K562 (cell line): ENCODE data around the gene PLEKHO2. TPM values are rescaled to one million over a fixed set of nuclear protein-coding genes. Genes with fewer than 3 reads are reported as not detected.
A peak's percentile ranks its signal among the peaks of the same experiment; 100 is the strongest.

Experiments
- ATAC-seq: fragments of 200-7000 bp; cut with Tn5 transposase; 3 replicates; pipeline ENCODE4 v1.9.1; 2020; ENCODE audit warnings: moderate library complexity
- BruUV-seq: library from RNA; stranded (reverse); fragments of 400-500 nt; replicated peaks from 2 replicates; lab custom pipeline; 2021; lab: Mats Ljungman, UMichigan
- CTCF ChIA-PET: fragments of 300-600 bp; formaldehyde crosslinking; extraction: SDS; loops from one replicate; lab custom pipeline; 2021; ENCODE audit warnings: low intra/inter-chr PET ratio; lab: Yijun Ruan, JAX
- POLR2A ChIA-PET: fragments of 300-600, 350-650 bp; sonication (Branson Sonifier 250); formaldehyde crosslinking; extraction: SDS; loops from one replicate; lab custom pipeline; 2021; ENCODE audit warnings: antibody characterized with exemption, inconsistent platforms; lab: Yijun Ruan, JAX
- DNase-seq, 4 experiments: peaks; one replicate each; pipeline versions ENCODE4 v3.0.0 to v3.0.0-alpha.2; 2011 to 2018; ENCODE audit warnings: low spot score in 3 of 4, mixed read lengths in 3 of 4; ENCODE audit errors: extremely low read depth in 1 of 4
- FAIRE-seq: peaks from 2 replicates; lab custom pipeline; 2011; peaks lifted over from hg19 to GRCh38; lab: Jason Lieb, UNC
- H2AFZ ChIP-seq: 2 replicates; pipeline ENCODE4 v1.6.0; 2011; ENCODE audit warnings: low read depth, low read length, control low read depth, inconsistent platforms
- H3K27ac ChIP-seq: fragments of 200-600 bp; 3 replicates; pipeline ENCODE4 v1.8.0; 2011; ENCODE audit warnings: low read depth, mild to moderate bottlenecking, control low read depth, inconsistent platforms, low read length, moderate library complexity, mixed read lengths; ENCODE audit errors: extremely low read depth
- H3K27me3 ChIP-seq, 2 experiments: fragments of 300-600 bp in 1 of 2; 2 replicates in 1 of 2; 3 replicates in 1 of 2; pipeline versions ENCODE4 v1.6.0 to v1.8.0; 2011; ENCODE audit warnings: inconsistent platforms in 2 of 2, low read length in 2 of 2, mild to moderate bottlenecking in 1 of 2, mixed read lengths in 1 of 2, moderate library complexity in 1 of 2; ENCODE audit not compliant: control insufficient read depth in 2 of 2, insufficient read depth in 2 of 2
- H3K36me3 ChIP-seq: fragments of 300-600 bp; 3 replicates; pipeline ENCODE4 v1.8.0; 2011; ENCODE audit warnings: mild to moderate bottlenecking, low read length, inconsistent platforms; ENCODE audit not compliant: control insufficient read depth, insufficient read depth
- H3K4me1 ChIP-seq, 2 experiments: fragments of 200-600 bp in 1 of 2; replicated peaks in 1 of 2; 2 replicates in 1 of 2; 3 replicates in 1 of 2; pipeline versions ENCODE4 v1.5.1 to v1.8.0; 2011; ENCODE audit warnings: inconsistent platforms in 2 of 2, low read length in 2 of 2, mild to moderate bottlenecking in 1 of 2, mixed read lengths in 1 of 2, moderate library complexity in 1 of 2; ENCODE audit not compliant: control insufficient read depth in 2 of 2, insufficient read depth in 2 of 2
- H3K4me2 ChIP-seq: 2 replicates; pipeline ENCODE4 v1.6.1; 2011; ENCODE audit warnings: low read length, control low read depth, inconsistent platforms, mixed read lengths; ENCODE audit not compliant: insufficient read depth
- H3K4me3 ChIP-seq: fragments of 200-600 bp; sonication (generic), shearing (Covaris generic); 2 replicates; pipeline ENCODE4 v1.5.1; 2016; ENCODE audit warnings: control low read depth, inconsistent platforms
- H3K79me2 ChIP-seq: fragments of 200-600 bp; 3 replicates; pipeline ENCODE4 v1.8.0; 2011; ENCODE audit warnings: low read length, inconsistent platforms; ENCODE audit not compliant: control insufficient read depth, insufficient read depth
- H3K9ac ChIP-seq, 2 experiments: 2 replicates each; pipeline versions ENCODE4 v1.6.0 to v1.6.1; 2011; ENCODE audit warnings: low read depth in 2 of 2, low read length in 2 of 2, control low read depth in 1 of 2, inconsistent platforms in 1 of 2, mild to moderate bottlenecking in 1 of 2, mixed read lengths in 1 of 2; ENCODE audit not compliant: insufficient read depth in 1 of 2
- H3K9me1 ChIP-seq: one replicate; pipeline ENCODE4 v1.6.0; 2011; ENCODE audit warnings: inconsistent platforms, mild to moderate bottlenecking, low read length, moderate library complexity; ENCODE audit not compliant: control insufficient read depth, insufficient read depth
- H3K9me3 ChIP-seq: replicated peaks from 2 replicates; pipeline ENCODE4 v1.5.1; 2011; ENCODE audit warnings: low read depth, low read length, inconsistent platforms; ENCODE audit not compliant: control insufficient read depth, insufficient read depth
- H4K20me1 ChIP-seq: replicated peaks from 2 replicates; pipeline ENCODE4 v1.6.1; 2011; ENCODE audit warnings: low read length, inconsistent platforms, mixed read lengths; ENCODE audit not compliant: control insufficient read depth, insufficient read depth
- ATF3 ChIP-seq, 2 experiments: fragments of 450-650 bp in 1 of 2; sonication (generic) in 1 of 2; formaldehyde crosslinking in 1 of 2; IDR thresholded peaks in 1 of 2; conservative IDR thresholded peaks in 1 of 2; 2 replicates each; pipeline versions ENCODE4 v1.6.1 to v1.8.1; 2016 to 2023; ENCODE audit warnings: mild to moderate bottlenecking in 2 of 2, moderate library complexity in 2 of 2, inconsistent platforms in 1 of 2, missing genetic modification reagents in 1 of 2
- ATF7 ChIP-seq: fragments of 450-650 bp; IDR thresholded peaks from 2 replicates; pipeline ENCODE4 v1.7.1; 2014; ENCODE audit warnings: mild to moderate bottlenecking, moderate library complexity
- IRF9 ChIP-seq: fragments of 450-650 bp; IDR thresholded peaks from 2 replicates; pipeline ENCODE4 v1.6.1; 2016; ENCODE audit warnings: missing biosample characterization, missing genetic modification characterization
- POLR2G ChIP-seq: fragments of 200-400 bp; formaldehyde crosslinking; IDR thresholded peaks from 2 replicates; pipeline ENCODE4 v1.6.1; 2017; ENCODE audit warnings: low read depth, mild to moderate bottlenecking, antibody characterized with exemption, low read length, moderate library complexity
- POLR2H ChIP-seq: IDR thresholded peaks from 2 replicates; pipeline ENCODE4 v1.6.1; 2016; ENCODE audit warnings: missing genetic modification characterization, low read depth, mild to moderate bottlenecking, control low read depth, missing compliant biosample characterization, moderate library complexity
- WGBS: fragments of 100-300 bp; shearing (Covaris generic); methylation state at CpG from one replicate; pipeline ENCODE4 v1.1.6; 2016; ENCODE audit warnings: low coverage, mixed read lengths; ENCODE audit not compliant: insufficient coverage; ENCODE audit errors: missing lambda C conversion rate; 5-methylcytosine and 5-hydroxymethylcytosine counted together
- in situ Hi-C: fragments of 300-500 bp; cut with MboI; formaldehyde crosslinking; loops from 4 replicates; pipeline ENCODE4 v1.15.0; 2018; ENCODE audit warnings: inconsistent platforms, mixed read lengths
- intact Hi-C: fragments of 100-400 bp; cut with micrococcal nuclease; formaldehyde crosslinking; loops from 2 replicates; pipeline ENCODE4 v1.14.2; 2022
- polyA plus RNA-seq, 8 experiments: library from polyadenylated mRNA; depleted of rRNA in 4 of 8; stranded (reverse) in 5 of 8; unstranded in 3 of 8; fragments of >200 nt; fragmentation: Nextera tagmentation in 2 of 8; fragmentation: Illumina TruSeq in 1 of 8; extraction: Ambion mirVana in 2 of 8; extraction: Trizol in 1 of 8; gene quantifications; 2 replicates each; pipeline versions ENCODE4 v1.2.1 to v1.2.3, GENCODE V29; 2011 to 2014; ENCODE audit warnings: inconsistent platforms in 1 of 8, missing spikeins in 1 of 8
- total RNA-seq, 7 experiments: library from RNA; depleted of rRNA in 6 of 7; stranded (reverse); fragments of >200 nt in 6 of 7; fragmentation: Illumina TruSeq in 2 of 7; extraction: Trizol in 2 of 7; gene quantifications; 2 replicates each; pipeline versions ENCODE4 v1.2.1 to v1.2.3, GENCODE V29; 2011 to 2021; ENCODE audit warnings: low replicate concordance in 1 of 7

The PLEKHO2 gene
- total and polyA plus RNA-seq, 9 of the 15 experiments (the other 6 are each of a cell fraction or from before 2014, with no cell fraction given), result 0.24 to 8.8 (median 5.5) TPM

GRCh38 chr15:64865998-64866520, 24.3 kb downstream of the PLEKHO2 start:
- H3K4me3 ChIP-seq, result no peak overlapping the region
- WGBS, result 56% methylated on average over 6 of the region's 6 CpGs
- peaks cover 19% of the 10 kb centered on the region; the same call in 1 of the 3 replicates for H3K36me3 ChIP-seq
- H3K27me3 ChIP-seq, result no peaks in the 10 kb centered on the region
- H3K9ac ChIP-seq, result no peak overlapping the region
- H3K9me3 ChIP-seq, result no peaks in the 10 kb centered on the region
- intact Hi-C loops, result no loop called here
- H3K27ac ChIP-seq, result no peak overlapping the region
- H3K4me1 ChIP-seq, result peaks cover 0 to 3% of the 10 kb centered on the region in 2 experiments; a peak in 1 of 5 replicates
- in situ Hi-C loops, result no loop called here
- H3K4me2 ChIP-seq, result no peak overlapping the region
- no peaks in the 10 kb centered on the region for H3K9me1 ChIP-seq
- H3K79me2 ChIP-seq, result no peaks in the 10 kb centered on the region
- TF ChIP-seq ATF3 (IDR thresholded peaks at IDR 0.05), result peak; percentile 36; the same call in 1 of the 2 replicates
- no peak for TF ChIP-seq ATF3 (CRISPR knock-in tag; conservative IDR thresholded peaks at IDR 0.05)
- 0 out of 2 replicates have a peak, but pooled peaks have one; percentile 28 for TF ChIP-seq ATF7
- TF ChIP-seq POLR2H (tag), result no peak
- no peaks in the 10 kb centered on the region for H4K20me1 ChIP-seq
- ATAC-seq (peak; percentile 31; the same call in 2 of the 3 replicates), DNase-seq (no peak), FAIRE-seq (no peak)
- POLR2A ChIA-PET, result interaction anchor here (0.6 to 1.4 kb wide), 5 partner anchors 10 to 138 kb away, joined by 3 to 5 read pairs (median 4); no protein-coding TSS in a partner anchor
- no TSS peak for BruUV-seq
- H2AFZ ChIP-seq, result no peak overlapping the region
- CTCF ChIA-PET, result no interaction called here

- ChIA-PET POLR2A (no interaction called here), CTCF (no interaction called here)
- no TSS peak for BruUV-seq
- H4K20me1 ChIP-seq, result no peaks in the 10 kb centered on the region
- peaks cover 16% of the 10 kb centered on the region; the same call in 1 of the 3 replicates for H3K36me3 ChIP-seq
- H3K79me2 ChIP-seq, result no peaks in the 10 kb centered on the region
- no peak overlapping the region for H3K4me3 ChIP-seq
- no peaks in the 10 kb centered on the region for H3K9me1 ChIP-seq
- DNase-seq, result no peak
- no peak overlapping the region for H2AFZ ChIP-seq
- H3K9me3 ChIP-seq, result no peaks in the 10 kb centered on the region
- H3K27me3 ChIP-seq, result no peaks in the 10 kb centered on the region
- H3K4me2 ChIP-seq, result no peak overlapping the region
- no peak overlapping the region for H3K27ac ChIP-seq
- ATAC-seq, result no peak
- FAIRE-seq, result no peak
- no peak overlapping the region for H3K9ac ChIP-seq
- in situ Hi-C loops (no loop called here), intact Hi-C loops (no loop called here)
- peaks cover 0 to 3% of the 10 kb centered on the region in 2 experiments; a peak in 1 of 5 replicates for H3K4me1 ChIP-seq
- no peak for TF ChIP-seq IRF9 (tag)
- TF ChIP-seq POLR2G, result no peak
Observed at GRCh38 chr15:64869501-64869900, 27.8 kb downstream of the PLEKHO2 start.
